IPS-20b (cell line): ENCODE results near the gene HNRNPU.

ENCODE experiments used
- H3K27ac ChIP-seq: one replicate; pipeline ENCODE4 v1.5.1; 2013; ENCODE audit warnings: low read length
- H3K27me3 ChIP-seq: 2 replicates; pipeline ENCODE4 v1.6.1; 2013; ENCODE audit warnings: mild to moderate bottlenecking, low read length, inconsistent platforms; ENCODE audit not compliant: insufficient read depth
- H3K36me3 ChIP-seq: 2 replicates; pipeline ENCODE4 v1.6.1; 2013; ENCODE audit warnings: low read depth, mild to moderate bottlenecking, inconsistent platforms, low read length, moderate library complexity; ENCODE audit not compliant: insufficient read depth
- H3K4me1 ChIP-seq: 2 replicates; pipeline ENCODE4 v1.6.1; 2013; ENCODE audit warnings: mild to moderate bottlenecking, control low read depth, inconsistent platforms, low read length, moderate library complexity; ENCODE audit not compliant: insufficient read depth
- H3K4me3 ChIP-seq: 2 replicates; pipeline ENCODE4 v1.5.1; 2013; ENCODE audit warnings: mild to moderate bottlenecking, low read length, inconsistent platforms
- H3K9ac ChIP-seq: 2 replicates; pipeline ENCODE4 v1.6.1; 2013; ENCODE audit warnings: low read depth, mild to moderate bottlenecking, inconsistent platforms, low read length, moderate library complexity
- H3K9me3 ChIP-seq: 2 replicates; pipeline ENCODE4 v1.6.1; 2013; ENCODE audit warnings: mild to moderate bottlenecking, low read depth, low read length, inconsistent platforms; ENCODE audit not compliant: insufficient read depth

HNRNPU gene

DNA sequence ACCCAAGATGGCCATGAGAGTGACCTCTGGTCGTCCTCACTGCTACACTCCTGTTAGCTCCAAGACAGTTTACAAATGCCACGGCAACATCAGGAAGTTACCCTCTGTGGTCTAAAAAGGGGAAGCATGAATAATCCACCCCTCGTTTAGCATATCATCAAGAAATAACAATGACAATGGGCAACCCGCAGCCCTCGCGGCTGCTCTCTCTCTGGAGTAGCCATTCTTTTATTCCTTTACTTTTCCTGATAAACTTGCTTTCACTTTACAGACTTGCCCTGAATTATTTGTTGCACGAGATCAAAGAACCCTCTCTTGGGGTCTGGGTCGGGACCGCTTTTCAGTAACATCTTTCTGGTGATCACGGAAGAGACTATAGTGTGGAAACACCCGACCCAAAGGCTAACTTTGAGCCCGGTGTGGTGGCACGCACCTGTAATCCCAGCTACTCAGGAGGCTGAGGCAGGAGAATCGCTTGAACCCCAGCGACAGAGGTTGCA, 48.7 kb downstream of the HNRNPU start:
- peak overlapping the region; percentile 82 for H3K9ac ChIP-seq
- H3K4me1 ChIP-seq: peaks cover 19% of the 10 kb centered on the region; the same call in 1 of the 2 replicates
- peak overlapping the region; percentile 64 for H3K4me3 ChIP-seq
- no peaks in the 10 kb centered on the region for H3K27me3 ChIP-seq
- H3K36me3 ChIP-seq: peaks cover 6% of the 10 kb centered on the region; the same call in 1 of the 2 replicates
- H3K27ac ChIP-seq: peak overlapping the region; percentile 53
- H3K9me3 ChIP-seq: no peaks in the 10 kb centered on the region

DNA sequence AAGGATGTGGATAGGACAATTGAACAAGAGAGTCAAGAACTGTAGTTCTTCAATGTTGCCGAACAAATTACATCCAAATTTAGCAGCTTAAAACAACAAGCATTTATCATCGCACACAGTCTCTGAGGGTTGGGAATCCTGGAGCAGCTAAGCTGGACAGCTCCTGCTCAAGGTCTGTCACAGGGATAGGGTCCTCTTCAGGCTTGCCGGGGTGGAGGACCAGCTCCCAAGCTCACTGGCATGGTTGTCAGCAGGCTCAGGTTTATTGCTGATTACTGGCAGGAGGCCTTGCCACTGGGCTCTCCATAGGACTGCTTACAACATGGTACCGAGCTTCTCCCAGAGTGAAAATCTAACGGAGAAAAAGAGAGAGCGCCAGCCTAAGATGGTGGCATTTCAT, 51.0 kb downstream of the HNRNPU start:
- Histone ChIP-seq H3K9ac (no peak overlapping the region), H3K4me3 (no peak overlapping the region), H3K9me3 (no peaks in the 10 kb centered on the region), H3K36me3 (no peaks in the 10 kb centered on the region), H3K4me1 (peaks cover 16% of the 10 kb centered on the region; the same call in 1 of the 2 replicates), H3K27me3 (no peaks in the 10 kb centered on the region), H3K27ac (no peak overlapping the region)

DNA sequence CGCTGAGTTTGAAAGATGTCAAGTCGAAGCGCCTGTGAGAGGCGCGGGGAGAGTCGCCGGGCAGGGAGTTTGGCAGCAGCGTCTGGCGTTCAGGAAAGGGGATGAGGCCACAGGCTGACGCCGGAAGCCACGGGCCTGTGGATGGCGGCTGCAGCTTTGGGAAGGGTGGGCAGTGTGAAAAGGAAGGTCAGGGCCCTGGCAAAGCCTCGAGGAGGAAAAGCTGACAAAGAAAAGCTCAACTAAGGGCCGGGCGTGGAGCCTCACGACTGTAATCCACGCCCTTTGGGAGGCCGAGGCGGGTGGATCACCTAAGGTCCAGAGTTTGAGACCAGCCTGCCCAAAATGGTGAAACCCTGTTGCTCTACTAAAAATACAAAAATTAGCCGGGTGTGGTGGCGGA, 54.1 kb downstream of the HNRNPU start:
- no peak overlapping the region for H3K9ac ChIP-seq
- H3K4me1 ChIP-seq: peaks cover 11% of the 10 kb centered on the region; the same call in 1 of the 2 replicates
- no peak overlapping the region for H3K27ac ChIP-seq
- no peak overlapping the region for H3K4me3 ChIP-seq
- H3K27me3 ChIP-seq: no peaks in the 10 kb centered on the region
- H3K36me3 ChIP-seq: no peaks in the 10 kb centered on the region
- H3K9me3 ChIP-seq: no peaks in the 10 kb centered on the region

DNA sequence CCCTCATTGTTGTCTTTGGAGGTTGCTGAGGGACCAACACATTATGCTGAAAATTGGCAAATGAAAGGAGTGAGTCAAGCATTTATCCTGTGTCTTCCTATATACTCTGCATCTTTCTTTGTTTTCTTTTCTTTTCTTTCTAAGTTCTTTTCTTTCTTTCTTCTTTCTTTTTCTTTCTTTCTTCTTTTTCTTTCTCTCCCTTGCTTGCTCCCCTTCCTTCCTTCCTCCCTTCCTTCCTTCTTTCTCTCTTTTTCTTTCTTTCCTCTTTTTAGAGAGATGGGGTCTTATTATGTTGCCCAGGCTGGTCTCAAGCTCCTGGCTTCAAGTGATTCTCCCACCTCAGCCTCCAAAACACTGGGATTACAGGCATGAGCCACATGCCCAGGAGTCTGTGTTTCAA, 57.2 kb downstream of the HNRNPU start:
- no peak overlapping the region for H3K4me3 ChIP-seq

DNA sequence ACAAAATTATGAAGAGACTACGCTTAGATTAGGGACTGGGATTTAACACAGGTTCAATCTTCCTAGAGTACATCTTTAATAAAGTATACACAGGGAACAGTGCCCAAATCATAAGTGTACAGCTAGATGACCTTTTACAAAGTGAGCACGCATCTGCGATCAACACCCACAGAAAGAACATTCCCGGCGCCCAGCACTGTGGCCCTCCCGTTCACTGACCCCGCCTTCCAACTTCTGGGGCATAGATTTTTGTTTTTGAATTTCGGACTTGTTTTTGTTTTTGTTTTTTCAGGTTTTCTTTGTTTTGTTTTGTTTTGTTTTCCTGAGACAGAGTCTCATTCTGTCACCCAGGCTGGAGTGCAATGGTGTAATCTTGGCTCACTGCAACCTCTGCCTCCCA, 59.5 kb downstream of the HNRNPU start:
- Histone ChIP-seq H3K9ac (no peak overlapping the region), H3K27me3 (no peaks in the 10 kb centered on the region), H3K27ac (no peak overlapping the region), H3K9me3 (no peaks in the 10 kb centered on the region), H3K4me3 (no peak overlapping the region), H3K36me3 (no peaks in the 10 kb centered on the region), H3K4me1 (no peaks in the 10 kb centered on the region)

More for the DNA sequence above, 57.2 kb downstream of the HNRNPU start:
- H3K9me3 ChIP-seq: no peaks in the 10 kb centered on the region
- H3K9ac ChIP-seq: no peak overlapping the region
- H3K27me3 ChIP-seq: no peaks in the 10 kb centered on the region
- H3K36me3 ChIP-seq: no peaks in the 10 kb centered on the region
- no peaks in the 10 kb centered on the region for H3K4me1 ChIP-seq
- H3K27ac ChIP-seq: no peak overlapping the region

DNA sequence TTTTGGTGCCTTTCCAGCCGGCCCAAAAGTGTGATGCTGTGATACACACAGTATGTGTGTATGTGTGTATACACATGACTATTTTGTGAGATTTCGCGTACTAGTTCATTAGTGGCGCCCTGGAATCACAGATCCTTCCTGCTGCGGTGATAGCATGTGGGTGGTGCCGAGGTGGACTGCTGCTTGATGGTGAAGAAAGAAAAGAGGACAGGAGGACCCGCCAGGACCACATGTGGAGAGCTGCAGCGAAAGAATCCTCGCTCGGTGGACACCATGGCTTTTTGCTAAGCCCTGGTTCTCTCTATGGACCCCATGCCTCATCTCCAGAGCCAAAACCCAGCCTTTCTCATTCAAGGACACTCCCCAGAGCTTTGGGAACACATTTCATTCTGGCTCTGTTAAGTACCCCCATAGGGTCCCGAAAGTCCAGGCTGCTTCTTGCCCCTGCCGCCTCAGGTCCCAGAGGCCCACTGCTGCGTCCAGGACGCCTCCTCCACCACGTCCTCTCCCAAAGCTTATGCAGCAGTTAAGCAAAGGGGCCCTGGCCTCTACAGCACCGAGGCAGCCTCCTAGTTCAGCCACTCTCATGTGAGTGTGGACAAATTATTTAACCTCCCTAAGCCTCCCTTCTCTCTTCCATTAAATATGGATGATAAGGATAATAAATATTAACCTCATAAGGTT, 61.6 kb downstream of the HNRNPU start:
- Histone ChIP-seq H3K36me3 (no peaks in the 10 kb centered on the region), H3K27me3 (no peaks in the 10 kb centered on the region), H3K9me3 (no peaks in the 10 kb centered on the region), H3K9ac (no peak overlapping the region), H3K4me3 (no peak overlapping the region), H3K27ac (no peak overlapping the region), H3K4me1 (no peaks in the 10 kb centered on the region)

DNA sequence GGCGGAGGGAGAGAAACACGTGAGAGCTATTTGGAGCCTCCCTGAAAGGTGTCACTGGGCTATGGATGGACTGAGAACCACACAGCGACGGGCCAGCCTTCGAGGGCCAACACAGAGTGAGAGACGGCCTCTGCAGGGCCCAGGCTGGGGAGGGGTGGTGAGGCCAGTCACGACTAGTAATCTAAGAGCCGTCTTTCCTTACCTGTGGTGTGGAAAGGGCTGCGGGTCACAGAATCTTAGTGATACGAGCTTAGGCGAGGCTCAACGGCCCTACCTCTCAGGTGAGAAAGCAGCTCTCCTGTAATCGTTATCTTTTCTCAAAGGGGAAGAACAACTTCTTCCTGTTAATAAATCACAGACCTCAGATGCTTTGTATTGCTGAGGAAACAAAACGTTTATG, 62.3 kb downstream of the HNRNPU start:
- no peak overlapping the region for H3K27ac ChIP-seq
- no peak overlapping the region for H3K9ac ChIP-seq
- H3K9me3 ChIP-seq: no peaks in the 10 kb centered on the region

DNA sequence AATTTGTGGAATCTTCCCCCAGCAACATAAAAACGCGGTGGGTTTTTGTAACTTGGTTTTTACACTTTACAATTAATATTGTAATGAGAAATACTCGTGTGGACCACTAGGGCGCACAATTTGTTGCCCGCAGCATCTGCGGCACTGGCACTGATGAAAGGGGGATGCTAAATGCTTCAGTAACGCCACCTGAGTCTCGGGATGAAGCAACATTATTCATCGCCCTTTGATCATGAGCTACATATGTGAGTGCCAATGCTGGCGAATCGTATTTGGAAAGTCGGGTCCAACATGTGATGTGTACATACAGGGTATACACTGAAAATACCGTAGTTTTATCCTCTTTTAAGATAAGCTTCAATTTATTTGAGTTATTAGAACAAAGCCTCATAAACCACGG, 63.1 kb downstream of the HNRNPU start:
- Histone ChIP-seq H3K27me3 (no peaks in the 10 kb centered on the region), H3K4me3 (no peak overlapping the region), H3K27ac (no peak overlapping the region), H3K9me3 (no peaks in the 10 kb centered on the region), H3K9ac (no peak overlapping the region), H3K36me3 (no peaks in the 10 kb centered on the region), H3K4me1 (no peaks in the 10 kb centered on the region)

More for the DNA sequence above, 62.3 kb downstream of the HNRNPU start:
- Histone ChIP-seq H3K4me1 (no peaks in the 10 kb centered on the region), H3K36me3 (no peaks in the 10 kb centered on the region), H3K4me3 (no peak overlapping the region), H3K27me3 (no peaks in the 10 kb centered on the region)

DNA sequence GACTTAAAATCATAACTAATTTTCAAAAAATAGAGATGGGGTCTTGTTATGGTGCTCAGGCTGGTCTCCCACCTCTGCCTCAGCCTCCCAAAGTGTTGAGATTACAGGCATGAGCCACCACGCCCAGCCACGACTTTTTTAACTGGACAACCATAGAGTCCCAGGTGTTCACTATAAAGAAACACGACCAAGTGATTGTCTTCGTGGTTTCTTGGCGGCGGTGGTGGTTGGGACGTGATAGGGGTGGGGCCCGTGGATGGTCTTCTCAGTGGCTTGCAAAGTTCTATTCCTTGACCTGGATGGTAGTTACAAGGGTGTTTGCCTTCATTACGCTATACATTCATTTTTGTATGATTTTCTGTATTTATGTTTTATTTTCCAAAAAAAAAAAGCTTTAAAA, 63.5 kb downstream of the HNRNPU start:
- H3K4me3 ChIP-seq: no peak overlapping the region
- H3K27me3 ChIP-seq: no peaks in the 10 kb centered on the region
- H3K9me3 ChIP-seq: no peaks in the 10 kb centered on the region
- H3K36me3 ChIP-seq: no peaks in the 10 kb centered on the region
- no peak overlapping the region for H3K27ac ChIP-seq
- H3K4me1 ChIP-seq: no peaks in the 10 kb centered on the region
- H3K9ac ChIP-seq: no peak overlapping the region
